ENCODE results near the gene ST6GAL1. TPM values are rescaled to one million over a fixed set of nuclear protein-coding genes. Genes with fewer than 3 reads are reported as not detected.
A peak's percentile ranks its signal among the peaks of the same experiment; 100 is the strongest.

Gene ST6GAL1
- total RNA-seq, 1 experiment from 2014 or later, result 3.3 TPM

- H3K4me3 ChIP-seq (ENCODE audit: low read depth in 2 of 2, low read length in 2 of 2), result no peak overlapping the region
- CTCF ChIA-PET, result no interaction called here
- no peaks in the 10 kb centered on the region for H3K4me1 ChIP-seq (ENCODE audit: control insufficient read depth, insufficient read depth, low read length)
- no peaks in the 10 kb centered on the region for H3K36me3 ChIP-seq (ENCODE audit: control insufficient read depth, insufficient read depth, low read length)
- ATAC-seq (peak; percentile 34; the same call in 1 of the 2 replicates), DNase-seq (ENCODE audit: low read depth, low spot score) (no peak)
- intact Hi-C loops (cut with micrococcal nuclease; ENCODE audit: unreplicated experiment), result no loop called here
- POLR2A ChIA-PET, result no interaction called here
- H3K27me3 ChIP-seq (ENCODE audit: control insufficient read depth, insufficient read depth, low read length), result no peaks in the 10 kb centered on the region
- H3K27ac ChIP-seq (ENCODE audit: low read length), result no peak overlapping the region
- no TSS peak for BruUV-seq (replicated peaks)
- in situ Hi-C loops (cut with HindIII; ENCODE audit: low pct_unique_long_range_greater_than_20kb, low sequenced_read_pairs), result no loop called here
- TF ChIP-seq TCF7L2 (IDR thresholded peaks at IDR 0.05; ENCODE audit: low read depth, low read length), result no peak
- no peak for TF ChIP-seq POLR2AphosphoS5 (IDR thresholded peaks at IDR 0.05; ENCODE audit: low read depth, low read length)
- no peak for TF ChIP-seq SIN3A (IDR thresholded peaks at IDR 0.05; ENCODE audit: borderline replicate concordance, insufficient read depth, low read depth, low read length)
- no peak for TF ChIP-seq REST (IDR thresholded peaks at IDR 0.05; ENCODE audit: insufficient read depth in 1 of 2, low read depth in 2 of 2, low read length in 1 of 2)
- TF ChIP-seq CTCF (IDR thresholded peaks at IDR 0.05), result no peak; the same call in 1 of the 2 replicates
- no peaks in the 10 kb centered on the region for H3K9me3 ChIP-seq (ENCODE audit: control insufficient read depth, insufficient read depth, low read depth, low read length)
Measured at GRCh38 chr3:187066228-187066995, 136.1 kb downstream of the ST6GAL1 start.

GRCh38 chr3:187068787-187069186 is 138.5 kb downstream of the ST6GAL1 start:
- Histone ChIP-seq H3K27me3 (ENCODE audit: control insufficient read depth, insufficient read depth, low read length) (no peaks in the 10 kb centered on the region), H3K4me1 (ENCODE audit: control insufficient read depth, insufficient read depth, low read length) (no peaks in the 10 kb centered on the region), H3K36me3 (ENCODE audit: control insufficient read depth, insufficient read depth, low read length) (no peaks in the 10 kb centered on the region), H3K9me3 (ENCODE audit: control insufficient read depth, insufficient read depth, low read depth, low read length) (no peaks in the 10 kb centered on the region), H3K4me3 (ENCODE audit: low read depth in 2 of 2, low read length in 2 of 2) (no peak overlapping the region), H3K27ac (ENCODE audit: low read length) (no peak overlapping the region)
- BruUV-seq (replicated peaks), result no TSS peak
- DNase-seq (ENCODE audit: low read depth, low spot score), result no peak
- CTCF ChIA-PET, result no interaction called here
- POLR2A ChIA-PET, result no interaction called here
- in situ Hi-C loops (cut with HindIII; ENCODE audit: low pct_unique_long_range_greater_than_20kb, low sequenced_read_pairs) (no loop called here), intact Hi-C loops (cut with micrococcal nuclease; ENCODE audit: unreplicated experiment) (no loop called here)
- ATAC-seq, result no peak
- TF ChIP-seq REST (IDR thresholded peaks at IDR 0.05; ENCODE audit: insufficient read depth in 1 of 2, low read depth in 2 of 2, low read length in 1 of 2) (no peak), TCF7L2 (IDR thresholded peaks at IDR 0.05; ENCODE audit: low read depth, low read length) (no peak), POLR2AphosphoS5 (IDR thresholded peaks at IDR 0.05; ENCODE audit: low read depth, low read length) (no peak), SIN3A (IDR thresholded peaks at IDR 0.05; ENCODE audit: borderline replicate concordance, insufficient read depth, low read depth, low read length) (no peak), CTCF (IDR thresholded peaks at IDR 0.05) (no peak)
